Gastrocnemius medialis (tissue), 4 donors: ENCODE measurements around the gene CHRM2.

Experiments
- POLR2A ChIP-seq, 2 donors: fragments of 450-650 bp; IDR thresholded peaks; one replicate each; pipeline ENCODE4 v1.6.1; 2017; ENCODE audit warnings: antibody characterized with exemption in 2 of 2, mild to moderate bottlenecking in 2 of 2, moderate library complexity in 2 of 2
- TF ChIP-seq, protein P1 (sequence below), 5 experiments: fragments of 450-650 bp in 3 of 5; fragments of 200-600 bp in 2 of 5; sonication (generic) in 2 of 5; IDR thresholded peaks in 4 of 5; conservative IDR thresholded peaks in 1 of 5; 1 replicate in 4 of 5; 2 replicates in 1 of 5; pipeline ENCODE4 v1.5.1; 2016 to 2019; ENCODE audit warnings: antibody characterized with exemption in 5 of 5, mild to moderate bottlenecking in 3 of 5, moderate library complexity in 3 of 5

DNA sequence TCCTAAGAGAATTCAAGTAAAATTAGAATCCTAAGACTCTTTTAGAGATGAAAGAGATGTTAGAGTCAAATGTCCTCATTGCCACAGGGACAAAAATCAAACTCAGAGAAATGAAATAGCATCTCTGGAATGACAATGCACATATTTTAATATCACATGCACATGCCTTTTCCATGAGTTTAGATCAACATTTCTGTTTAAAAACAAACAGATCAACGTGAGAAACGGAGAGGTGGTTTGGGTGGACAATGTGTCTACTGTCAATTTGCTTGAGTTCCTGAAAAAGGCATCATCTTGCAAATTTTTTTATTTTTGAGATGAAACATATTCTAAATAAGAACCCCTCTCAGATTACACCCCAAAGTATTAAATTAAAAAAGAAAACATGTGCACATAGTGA lies 130.0 kb downstream of the CHRM2 start:
- TF ChIP-seq, protein P1, sequence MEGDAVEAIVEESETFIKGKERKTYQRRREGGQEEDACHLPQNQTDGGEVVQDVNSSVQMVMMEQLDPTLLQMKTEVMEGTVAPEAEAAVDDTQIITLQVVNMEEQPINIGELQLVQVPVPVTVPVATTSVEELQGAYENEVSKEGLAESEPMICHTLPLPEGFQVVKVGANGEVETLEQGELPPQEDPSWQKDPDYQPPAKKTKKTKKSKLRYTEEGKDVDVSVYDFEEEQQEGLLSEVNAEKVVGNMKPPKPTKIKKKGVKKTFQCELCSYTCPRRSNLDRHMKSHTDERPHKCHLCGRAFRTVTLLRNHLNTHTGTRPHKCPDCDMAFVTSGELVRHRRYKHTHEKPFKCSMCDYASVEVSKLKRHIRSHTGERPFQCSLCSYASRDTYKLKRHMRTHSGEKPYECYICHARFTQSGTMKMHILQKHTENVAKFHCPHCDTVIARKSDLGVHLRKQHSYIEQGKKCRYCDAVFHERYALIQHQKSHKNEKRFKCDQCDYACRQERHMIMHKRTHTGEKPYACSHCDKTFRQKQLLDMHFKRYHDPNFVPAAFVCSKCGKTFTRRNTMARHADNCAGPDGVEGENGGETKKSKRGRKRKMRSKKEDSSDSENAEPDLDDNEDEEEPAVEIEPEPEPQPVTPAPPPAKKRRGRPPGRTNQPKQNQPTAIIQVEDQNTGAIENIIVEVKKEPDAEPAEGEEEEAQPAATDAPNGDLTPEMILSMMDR (IDR thresholded peaks at IDR 0.05 in 4 of 5, conservative IDR thresholded peaks at IDR 0.05 in 1 of 5), result no peak
- no peak for TF ChIP-seq POLR2A (IDR thresholded peaks at IDR 0.05)
